Measurements from ENCODE around the gene DLX2.

The DLX2 gene

GRCh38 chr2:172106108-172106961, 3.6 kb upstream of the DLX2 start:
- peak overlapping the region; percentile 38; the same call in 1 of the 2 replicates for H3K27ac ChIP-seq
- TF ChIP-seq, protein P1, sequence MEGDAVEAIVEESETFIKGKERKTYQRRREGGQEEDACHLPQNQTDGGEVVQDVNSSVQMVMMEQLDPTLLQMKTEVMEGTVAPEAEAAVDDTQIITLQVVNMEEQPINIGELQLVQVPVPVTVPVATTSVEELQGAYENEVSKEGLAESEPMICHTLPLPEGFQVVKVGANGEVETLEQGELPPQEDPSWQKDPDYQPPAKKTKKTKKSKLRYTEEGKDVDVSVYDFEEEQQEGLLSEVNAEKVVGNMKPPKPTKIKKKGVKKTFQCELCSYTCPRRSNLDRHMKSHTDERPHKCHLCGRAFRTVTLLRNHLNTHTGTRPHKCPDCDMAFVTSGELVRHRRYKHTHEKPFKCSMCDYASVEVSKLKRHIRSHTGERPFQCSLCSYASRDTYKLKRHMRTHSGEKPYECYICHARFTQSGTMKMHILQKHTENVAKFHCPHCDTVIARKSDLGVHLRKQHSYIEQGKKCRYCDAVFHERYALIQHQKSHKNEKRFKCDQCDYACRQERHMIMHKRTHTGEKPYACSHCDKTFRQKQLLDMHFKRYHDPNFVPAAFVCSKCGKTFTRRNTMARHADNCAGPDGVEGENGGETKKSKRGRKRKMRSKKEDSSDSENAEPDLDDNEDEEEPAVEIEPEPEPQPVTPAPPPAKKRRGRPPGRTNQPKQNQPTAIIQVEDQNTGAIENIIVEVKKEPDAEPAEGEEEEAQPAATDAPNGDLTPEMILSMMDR (conservative IDR thresholded peaks at IDR 0.05) = peak; percentile 68

DNA sequence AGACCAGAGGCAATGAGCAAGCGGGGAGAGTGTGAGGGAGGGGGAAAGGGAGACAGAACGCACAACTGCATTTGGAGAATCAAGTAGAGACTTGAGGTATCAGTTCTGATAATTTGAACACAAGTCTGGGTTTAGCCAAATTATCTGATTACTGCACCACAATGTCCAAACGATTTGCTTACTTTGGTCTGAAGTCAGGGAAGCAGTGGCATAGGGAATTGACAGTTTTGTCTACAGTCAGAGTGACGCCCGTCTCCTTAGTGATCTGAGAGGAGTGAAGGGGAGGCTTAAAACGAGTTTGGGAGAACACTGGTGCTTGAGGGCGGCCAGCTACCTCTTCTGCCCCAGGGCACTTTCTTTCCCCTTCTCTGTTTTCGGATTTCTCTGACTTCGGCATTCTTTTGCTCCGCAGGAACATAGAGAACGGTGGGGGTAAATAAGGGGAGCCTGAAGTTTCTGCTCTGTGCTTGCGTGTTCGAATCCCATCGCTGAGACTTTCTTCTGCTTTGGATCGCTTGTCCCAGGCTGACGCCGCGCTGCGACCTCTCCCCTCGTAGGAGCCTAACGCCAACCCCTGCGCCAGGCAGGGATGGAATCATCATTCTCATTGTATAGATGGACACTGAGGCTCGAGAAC, 2.9 kb upstream of the DLX2 start:
- TF ChIP-seq, protein P1 (conservative IDR thresholded peaks at IDR 0.05) = no peak
- no peak overlapping the region for H3K27ac ChIP-seq

GRCh38 chr2:172103471-172104272, 972 bp upstream of the DLX2 start:
- TF ChIP-seq, protein P1 (conservative IDR thresholded peaks at IDR 0.05) = peak; percentile 97
- peak overlapping the region; percentile 72 for H3K27ac ChIP-seq

GRCh38 chr2:172101821-172102390, 794 bp downstream of the DLX2 start:
- TF ChIP-seq, protein P1 (conservative IDR thresholded peaks at IDR 0.05) = no peak
- peak overlapping the region; percentile 72 for H3K27ac ChIP-seq

GRCh38 chr2:172100935-172101820, 1.5 kb downstream of the DLX2 start:
- peak overlapping the region; percentile 72 for H3K27ac ChIP-seq

More at GRCh38 chr2:172100935-172101820, 1.5 kb downstream of the DLX2 start:
- TF ChIP-seq, protein P1 (conservative IDR thresholded peaks at IDR 0.05) = no peak
